Renal cortical epithelial cell (primary cell): Measurements from ENCODE around the gene OR2AP1. TPM values are rescaled to one million over a fixed set of nuclear protein-coding genes. Genes with fewer than 3 reads are reported as not detected.
A peak's percentile ranks its signal among the peaks of the same experiment; 100 is the strongest.
"Not testable (repeated sequence)": the region's sequence is repeated elsewhere in the genome, so short reads cannot be mapped to it uniquely, and the experiment has no call there.

Experiments
- DNase-seq: peaks from one replicate; pipeline ENCODE4 v3.0.0-alpha.2; 2011; ENCODE audit warnings: low read depth
- total RNA-seq: library from RNA; depleted of rRNA; stranded (reverse); fragments of >200 nt; gene quantifications from 2 replicates; pipeline ENCODE4 v1.2.3, GENCODE V29; 2014

Gene OR2AP1
- not detected in 2 replicates for total RNA-seq

GRCh38 chr12:55572168-55572567 is at the start of gene OR2AP1:
Gene OR2AP1 (plus strand): TSS chr12:55572468. CDS start chr12:55574415, 1,947 bp downstream.
- no peak for DNase-seq

- not testable (repeated sequence) for DNase-seq
Measured at GRCh38 chr12:55548235-55548634, 24.0 kb upstream of the OR2AP1 start.

GRCh38 chr12:55548756-55549155 is 23.5 kb upstream of the OR2AP1 start:
- no peak for DNase-seq

- DNase-seq, result no peak
Measured at GRCh38 chr12:55549302-55549701, 23.0 kb upstream of the OR2AP1 start, which contains the start of gene OR6C4. Gene OR6C4 (plus strand): TSS chr12:55549602. CDS start chr12:55551227, 1,625 bp downstream.

GRCh38 chr12:55554296-55554695 is 18.0 kb upstream of the OR2AP1 start:
- no peak for DNase-seq

- not testable (repeated sequence) for DNase-seq
Measured at GRCh38 chr12:55570060-55570459, 2.2 kb upstream of the OR2AP1 start.

- DNase-seq, result not testable (repeated sequence)
Measured at GRCh38 chr12:55570689-55571088, 1.6 kb upstream of the OR2AP1 start.

- DNase-seq, result no peak
Measured at GRCh38 chr12:55582066-55582465, 9.8 kb downstream of the OR2AP1 start.

- no peak for DNase-seq
Measured at GRCh38 chr12:55585817-55586216, 13.5 kb downstream of the OR2AP1 start.

GRCh38 chr12:55590152-55590551 is 17.9 kb downstream of the OR2AP1 start:
- DNase-seq, result not testable (repeated sequence)

- no peak for DNase-seq
Measured at GRCh38 chr12:55607821-55608594, 35.7 kb downstream of the OR2AP1 start.

- no peak for DNase-seq
Measured at GRCh38 chr12:55610598-55610997, 38.3 kb downstream of the OR2AP1 start.

GRCh38 chr12:55612646-55613045 is 40.4 kb downstream of the OR2AP1 start:
- no peak for DNase-seq

- no peak for DNase-seq
Measured at GRCh38 chr12:55614764-55615163, 42.5 kb downstream of the OR2AP1 start.

- peak; percentile 95 for DNase-seq
Measured at GRCh38 chr12:55619354-55620138, 47.3 kb downstream of the OR2AP1 start.

GRCh38 chr12:55624056-55624455 is 51.8 kb downstream of the OR2AP1 start:
- peak; percentile 30 for DNase-seq

Other genes starting within 250 kb of the OR2AP1 start
- not detected in 2 replicates for gene OR6C3, start 241.7 kb upstream of the OR2AP1 start, total RNA-seq
- gene OR6C75, start 209.5 kb upstream of the OR2AP1 start, total RNA-seq, result not detected in 2 replicates
- not detected in 2 replicates for gene OR6C65, start 171.9 kb upstream of the OR2AP1 start, total RNA-seq
- gene OR6C76, start 146.2 kb upstream of the OR2AP1 start, total RNA-seq, result not detected in 2 replicates
- gene OR6C2, start 128.4 kb upstream of the OR2AP1 start, total RNA-seq, result not detected in 2 replicates
- gene OR6C70, start 102.3 kb upstream of the OR2AP1 start, total RNA-seq, result not detected in 2 replicates
- not detected in 2 replicates for gene OR6C68, start 80.1 kb upstream of the OR2AP1 start, total RNA-seq
- gene OR6C4, start 22.9 kb upstream of the OR2AP1 start, total RNA-seq, result not detected in 2 replicates
- not detected in 2 replicates for gene OR10P1, start 64.4 kb downstream of the OR2AP1 start, total RNA-seq
- under 0.01 and 1.0 TPM in 2 replicates for gene ITGA7, start 135.4 kb downstream of the OR2AP1 start, total RNA-seq
- gene BLOC1S1, start 143.6 kb downstream of the OR2AP1 start, total RNA-seq, result 45.7 and 54.7 TPM in 2 replicates
- 1.6 and 2.7 TPM in 2 replicates for gene RDH5, start 147.9 kb downstream of the OR2AP1 start, total RNA-seq
- 688 and 1,583 TPM in 2 replicates for gene CD63, start 156.5 kb downstream of the OR2AP1 start, total RNA-seq
- 1.9 and 7.7 TPM in 2 replicates for gene GDF11, start 170.7 kb downstream of the OR2AP1 start, total RNA-seq
- 123 and 141 TPM in 2 replicates for gene SARNP, start 245.3 kb downstream of the OR2AP1 start, total RNA-seq
- 35.5 and 67.0 TPM in 2 replicates for gene ORMDL2, start 245.6 kb downstream of the OR2AP1 start, total RNA-seq